DND-41 (cell line): Measurements from ENCODE around the gene ANGPTL5.

ENCODE experiments used
- ATAC-seq: fragments of 200-7000 bp; cut with Tn5 transposase; 3 replicates; pipeline ENCODE4 v1.9.1; 2021; ENCODE audit warnings: low read depth; ENCODE audit not compliant: insufficient read depth
- DNase-seq: peaks from one replicate; pipeline ENCODE4 v3.0.0-alpha.2; 2020
- H2AFZ ChIP-seq: 2 replicates; pipeline ENCODE4 v1.6.0; 2012; ENCODE audit warnings: low read depth, low read length
- H3K27ac ChIP-seq: 2 replicates; pipeline ENCODE4 v1.5.1; 2012; ENCODE audit warnings: low read length, inconsistent platforms
- H3K27me3 ChIP-seq: fragments of 200-600 bp; sonication (generic); 2 replicates; pipeline ENCODE4 v1.6.0; 2012; ENCODE audit warnings: low read length, mild to moderate bottlenecking, inconsistent platforms; ENCODE audit not compliant: insufficient read depth, poor library complexity
- H3K36me3 ChIP-seq: 2 replicates; pipeline ENCODE4 v1.5.1; 2012; ENCODE audit warnings: low read length, inconsistent platforms; ENCODE audit not compliant: insufficient read depth
- H3K4me1 ChIP-seq: 2 replicates; pipeline ENCODE4 v1.5.1; 2012; ENCODE audit warnings: mild to moderate bottlenecking, low read length; ENCODE audit not compliant: insufficient read depth
- H3K4me2 ChIP-seq: 2 replicates; pipeline ENCODE4 v1.6.0; 2012; ENCODE audit warnings: mild to moderate bottlenecking, moderate library complexity, low read length, inconsistent platforms; ENCODE audit not compliant: insufficient read depth
- H3K4me3 ChIP-seq, 2 experiments: fragments of 200-600 bp in 1 of 2; shearing (Covaris generic) in 1 of 2; 2 replicates each; pipeline ENCODE4 v1.5.1; 2012 to 2016; ENCODE audit warnings: inconsistent platforms in 2 of 2, low read length in 2 of 2, mild to moderate bottlenecking in 2 of 2, low read depth in 1 of 2, moderate library complexity in 1 of 2
- H3K79me2 ChIP-seq: 2 replicates; pipeline ENCODE4 v1.6.0; 2012; ENCODE audit warnings: low read length, inconsistent platforms; ENCODE audit not compliant: insufficient read depth
- H3K9ac ChIP-seq: 2 replicates; pipeline ENCODE4 v1.6.0; 2012; ENCODE audit warnings: low read depth, mild to moderate bottlenecking, inconsistent platforms, low read length, moderate library complexity
- H3K9me3 ChIP-seq: 2 replicates; pipeline ENCODE4 v1.5.1; 2012; ENCODE audit warnings: low read length, moderate library complexity, mild to moderate bottlenecking, inconsistent platforms; ENCODE audit not compliant: insufficient read depth, severe bottlenecking
- H4K20me1 ChIP-seq: 2 replicates; pipeline ENCODE4 v1.6.0; 2012; ENCODE audit warnings: low read length; ENCODE audit not compliant: insufficient read depth
- EZH2 ChIP-seq: IDR thresholded peaks from 3 replicates; pipeline ENCODE4 v1.6.1; 2012; ENCODE audit warnings: borderline replicate concordance, low read depth, mild to moderate bottlenecking, moderate library complexity, low read length, inconsistent platforms; ENCODE audit not compliant: severe bottlenecking
- TF ChIP-seq, protein P1 (sequence below): IDR thresholded peaks from 2 replicates; pipeline ENCODE4 v1.5.1; 2012; ENCODE audit warnings: borderline replicate concordance, low read length, moderate library complexity, mild to moderate bottlenecking; ENCODE audit not compliant: poor library complexity, severe bottlenecking; ENCODE audit errors: extremely low read depth

ANGPTL5 gene

DNA sequence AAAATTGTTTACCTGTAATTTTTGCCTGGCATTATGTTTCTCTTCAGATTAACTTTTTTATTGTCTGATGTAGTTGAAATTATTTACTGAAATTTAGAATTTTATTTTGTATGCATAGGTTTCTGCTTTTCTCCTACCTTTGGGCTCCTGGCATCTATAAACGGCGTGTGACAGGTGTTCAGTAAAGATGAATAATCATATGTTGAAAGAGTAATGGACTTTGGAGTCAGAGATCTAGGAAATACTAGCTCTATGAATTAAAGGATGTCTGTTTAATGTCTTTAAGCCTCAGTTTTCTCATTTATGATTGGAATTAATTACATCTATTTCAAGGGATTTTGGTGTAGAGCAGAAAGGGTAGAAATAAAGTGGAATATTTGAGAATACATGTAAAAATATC lies 7.2 kb upstream of the ANGPTL5 start:
- Histone ChIP-seq H3K79me2 (no peaks in the 10 kb centered on the region), H3K4me3 (no peak overlapping the region), H3K9me3 (no peaks in the 10 kb centered on the region), H3K27ac (no peak overlapping the region), H3K36me3 (no peaks in the 10 kb centered on the region), H4K20me1 (no peaks in the 10 kb centered on the region), H3K4me2 (no peak overlapping the region), H2AFZ (no peak overlapping the region), H3K4me1 (no peaks in the 10 kb centered on the region), H3K27me3 (no peaks in the 10 kb centered on the region), H3K9ac (no peak overlapping the region)
- DNase-seq (no peak), ATAC-seq (no peak)
- TF ChIP-seq EZH2 = no peak
- TF ChIP-seq, protein P1, sequence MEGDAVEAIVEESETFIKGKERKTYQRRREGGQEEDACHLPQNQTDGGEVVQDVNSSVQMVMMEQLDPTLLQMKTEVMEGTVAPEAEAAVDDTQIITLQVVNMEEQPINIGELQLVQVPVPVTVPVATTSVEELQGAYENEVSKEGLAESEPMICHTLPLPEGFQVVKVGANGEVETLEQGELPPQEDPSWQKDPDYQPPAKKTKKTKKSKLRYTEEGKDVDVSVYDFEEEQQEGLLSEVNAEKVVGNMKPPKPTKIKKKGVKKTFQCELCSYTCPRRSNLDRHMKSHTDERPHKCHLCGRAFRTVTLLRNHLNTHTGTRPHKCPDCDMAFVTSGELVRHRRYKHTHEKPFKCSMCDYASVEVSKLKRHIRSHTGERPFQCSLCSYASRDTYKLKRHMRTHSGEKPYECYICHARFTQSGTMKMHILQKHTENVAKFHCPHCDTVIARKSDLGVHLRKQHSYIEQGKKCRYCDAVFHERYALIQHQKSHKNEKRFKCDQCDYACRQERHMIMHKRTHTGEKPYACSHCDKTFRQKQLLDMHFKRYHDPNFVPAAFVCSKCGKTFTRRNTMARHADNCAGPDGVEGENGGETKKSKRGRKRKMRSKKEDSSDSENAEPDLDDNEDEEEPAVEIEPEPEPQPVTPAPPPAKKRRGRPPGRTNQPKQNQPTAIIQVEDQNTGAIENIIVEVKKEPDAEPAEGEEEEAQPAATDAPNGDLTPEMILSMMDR = no peak

- Histone ChIP-seq H3K27me3 (no peaks in the 10 kb centered on the region), H3K4me2 (no peak overlapping the region), H3K36me3 (no peaks in the 10 kb centered on the region), H4K20me1 (no peaks in the 10 kb centered on the region), H3K79me2 (no peaks in the 10 kb centered on the region), H3K4me1 (peaks cover 6% of the 10 kb centered on the region), H3K27ac (no peak overlapping the region), H3K4me3 (no peak overlapping the region), H3K9me3 (no peaks in the 10 kb centered on the region), H3K9ac (no peak overlapping the region), H2AFZ (no peak overlapping the region)
- ATAC-seq (no peak), DNase-seq (no peak)
- TF ChIP-seq EZH2 = no peak
Measured at GRCh38 chr11:101920992-101921391, 4.7 kb upstream of the ANGPTL5 start.

GRCh38 chr11:101917226-101917625 lies 904 bp upstream of the ANGPTL5 start:
- Histone ChIP-seq H3K27me3 (no peaks in the 10 kb centered on the region), H3K9me3 (no peaks in the 10 kb centered on the region), H4K20me1 (no peaks in the 10 kb centered on the region), H3K4me3 (no peak overlapping the region), H3K4me2 (no peak overlapping the region), H3K9ac (no peak overlapping the region), H3K36me3 (no peaks in the 10 kb centered on the region), H3K27ac (no peak overlapping the region), H2AFZ (no peak overlapping the region), H3K4me1 (peaks cover 22% of the 10 kb centered on the region), H3K79me2 (no peaks in the 10 kb centered on the region)
- ATAC-seq (no peak), DNase-seq (no peak)
- TF ChIP-seq EZH2 = no peak
- TF ChIP-seq, protein P1 = no peak

GRCh38 chr11:101915791-101916291 lies 481 bp downstream of the ANGPTL5 start:
- Histone ChIP-seq H4K20me1 (no peaks in the 10 kb centered on the region), H3K27ac (peak overlapping the region; percentile 62; the same call in 1 of the 2 replicates), H3K4me2 (peak overlapping the region; percentile 79), H3K4me1 (peaks cover 22% of the 10 kb centered on the region), H3K9ac (peak overlapping the region; percentile 55), H3K36me3 (no peaks in the 10 kb centered on the region), H3K4me3 (peak overlapping the region; percentile 24 to 71), H3K9me3 (no peaks in the 10 kb centered on the region), H3K27me3 (no peaks in the 10 kb centered on the region), H2AFZ (peak overlapping the region; percentile 89), H3K79me2 (no peaks in the 10 kb centered on the region)
- no peak for TF ChIP-seq EZH2
- TF ChIP-seq, protein P1 = no peak
- DNase-seq = no peak
- ATAC-seq = no peak
